GM21528 (cell line): ENCODE data around the gene OR6A2.
"Not testable (repeated sequence)": the region's sequence is repeated elsewhere in the genome, so short reads cannot be mapped to it uniquely, and the experiment has no call there.

ENCODE experiments used
- ATAC-seq: cut with Tn5 transposase; IDR thresholded peaks from one replicate; pipeline ENCODE4 v1.9.1; 2021; ENCODE audit warnings: mild to moderate bottlenecking, moderate library complexity; ENCODE audit not compliant: unreplicated experiment, low FRiP score

The OR6A2 gene

DNA sequence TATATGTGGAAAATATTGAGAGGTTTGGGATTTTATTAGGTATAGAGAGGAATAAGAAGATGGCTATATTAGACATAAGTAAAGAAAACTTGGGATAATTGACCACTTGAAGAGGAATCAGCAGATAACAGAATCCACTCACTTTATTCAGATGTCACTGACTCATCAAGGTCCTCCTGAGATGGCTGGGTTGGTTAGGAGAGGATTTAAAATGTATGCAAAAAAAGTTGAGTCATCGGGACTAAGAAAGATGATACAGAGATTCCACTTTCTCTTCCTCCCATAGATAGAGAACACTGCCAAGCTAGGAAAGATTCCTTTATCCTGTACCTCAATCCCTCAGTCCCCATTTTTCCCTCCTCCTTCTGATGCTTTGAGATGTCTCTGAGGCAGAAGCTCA is at the start of gene OR6A2:
OR6A2 (minus strand) TSS at position 288 of the 400 bp plus-strand sequence. CDS start 3,981 bp downstream, outside the sequence.
- no peak for ATAC-seq

DNA sequence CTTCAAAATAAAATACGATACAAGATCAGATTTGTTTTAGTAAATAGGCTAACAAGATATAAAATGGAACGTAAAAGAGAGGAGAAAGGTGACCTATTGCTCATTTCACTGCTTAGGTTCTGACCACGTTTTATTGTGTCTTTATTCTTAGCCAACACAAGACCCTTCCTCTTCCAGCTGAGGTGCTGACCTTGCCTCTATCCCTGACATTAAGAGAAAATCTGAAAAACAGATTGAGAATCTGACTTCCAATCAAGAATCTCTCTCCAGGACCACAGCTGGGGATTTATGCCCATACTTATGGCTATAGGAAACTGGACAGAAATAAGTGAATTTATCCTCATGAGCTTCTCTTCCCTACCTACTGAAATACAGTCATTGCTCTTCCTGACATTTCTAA is 45.9 kb upstream of the OR6A2 start, which contains the start of gene OR10A5:
OR10A5 (plus strand) TSS at position 301 of the 400 bp plus-strand sequence; CDS start at position 301, 0 bp downstream.
- no peak for ATAC-seq

DNA sequence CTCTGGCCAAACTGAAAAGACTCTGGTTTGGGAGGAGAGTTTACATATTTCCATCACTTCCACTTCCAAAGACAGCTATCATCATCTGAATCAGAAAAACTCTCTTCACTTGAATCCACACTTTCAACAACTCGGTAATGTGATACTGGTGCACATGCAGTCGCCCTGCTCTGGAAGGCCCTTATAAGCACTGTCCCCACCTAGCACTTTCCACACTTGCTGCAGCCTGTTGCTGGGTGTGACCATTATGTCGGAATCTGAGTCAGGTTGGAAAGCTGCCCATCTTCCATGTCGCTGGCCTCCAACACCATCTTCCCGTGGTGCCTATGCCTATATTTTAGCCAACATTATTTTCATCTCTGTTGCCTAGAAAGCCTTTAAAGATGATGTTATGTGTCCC is 44.9 kb upstream of the OR6A2 start:
- no peak for ATAC-seq

DNA sequence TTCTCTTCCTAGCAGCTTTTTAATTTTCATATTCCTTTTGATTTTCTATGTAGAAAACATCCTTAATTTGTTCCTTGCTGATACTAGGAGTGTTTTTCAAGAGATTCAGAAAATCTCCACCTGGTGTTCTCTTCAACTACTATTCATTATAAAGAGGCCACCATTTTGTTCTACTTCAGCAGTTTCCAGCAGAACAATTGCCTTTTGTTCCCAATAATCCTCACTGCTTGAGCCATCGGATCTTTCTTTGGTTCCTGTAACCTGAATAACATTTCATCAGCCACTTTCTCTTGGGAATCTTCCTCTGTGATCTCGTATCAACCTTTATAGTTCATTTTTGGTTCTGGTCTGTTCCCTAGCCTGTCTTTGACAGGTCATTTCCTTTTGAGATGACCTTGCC is 44.2 kb upstream of the OR6A2 start:
- ATAC-seq = no peak

DNA sequence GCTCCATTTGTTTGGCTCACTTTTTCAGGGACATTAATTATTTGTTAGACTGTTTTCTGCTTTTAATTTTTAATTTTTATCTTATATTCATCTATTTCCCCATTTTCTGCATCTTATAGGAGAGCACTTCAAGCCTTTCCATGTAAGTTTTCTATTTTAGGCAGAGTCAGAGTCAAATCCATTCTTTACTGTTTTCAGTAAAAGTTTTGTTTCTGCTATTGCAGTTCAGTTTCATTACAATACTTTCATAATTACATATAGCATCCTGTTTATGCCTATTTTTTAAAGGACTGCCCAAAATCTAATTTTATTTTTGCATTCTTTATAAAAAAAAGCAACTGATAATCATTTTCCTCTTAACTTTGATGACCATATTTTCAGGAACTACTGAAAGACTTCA is 42.2 kb upstream of the OR6A2 start:
- no peak for ATAC-seq

DNA sequence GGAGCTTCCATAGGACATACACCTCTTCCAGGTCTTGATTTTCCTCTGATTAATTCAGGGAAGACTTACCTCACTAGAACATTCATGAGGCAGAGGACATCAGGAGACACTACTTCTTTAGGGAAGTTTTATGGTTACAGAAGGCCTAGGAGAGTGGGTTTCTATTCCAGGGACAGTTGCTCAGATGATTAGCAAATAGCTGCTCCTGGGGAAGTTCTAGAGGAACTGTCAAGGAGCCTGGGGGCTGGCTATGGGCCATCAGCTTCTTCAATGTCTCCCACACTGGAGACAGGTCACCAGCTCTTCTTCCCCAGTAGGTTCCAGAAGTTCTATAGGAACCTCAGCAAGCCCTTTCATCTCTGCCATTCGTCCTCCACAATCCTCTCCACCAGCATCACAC is 34.5 kb upstream of the OR6A2 start:
- ATAC-seq = no peak

DNA sequence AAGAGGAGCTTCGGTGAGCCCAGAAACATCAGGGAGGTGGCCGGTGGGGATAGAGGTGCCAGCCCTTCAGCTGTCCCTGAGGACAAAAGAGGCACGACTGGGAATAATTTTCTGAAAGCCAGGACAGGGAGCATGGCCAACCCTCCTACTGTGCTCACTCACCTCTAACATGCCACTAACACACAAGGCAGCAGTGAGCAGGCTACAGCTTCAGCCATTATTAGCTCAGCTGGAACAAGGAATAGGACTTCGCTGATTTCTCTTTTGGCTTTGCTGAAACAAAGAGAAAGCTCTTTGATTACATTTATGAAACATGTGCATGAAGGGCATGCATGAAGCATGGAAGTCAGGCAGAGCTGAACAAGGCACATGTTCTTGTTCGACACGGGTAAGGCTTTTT is 33.9 kb upstream of the OR6A2 start:
- no peak for ATAC-seq

DNA sequence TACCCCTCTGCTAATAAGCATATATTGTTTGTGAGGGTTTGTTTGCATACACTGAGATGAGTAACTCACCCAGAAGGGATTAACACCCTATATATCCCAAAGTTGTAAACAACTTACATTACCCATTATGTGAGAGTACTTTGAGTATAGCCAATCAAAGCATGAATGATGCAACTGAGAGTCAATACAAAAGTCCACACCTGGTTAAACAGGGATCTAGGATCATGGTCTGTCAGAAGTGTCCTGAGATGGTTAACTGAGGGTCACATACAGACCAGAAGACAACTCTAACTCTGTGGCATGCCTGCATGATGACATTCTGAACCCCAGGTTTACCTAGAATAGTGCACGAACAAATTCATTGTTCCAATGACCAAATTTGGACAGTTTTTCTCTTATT is 28.6 kb upstream of the OR6A2 start:
- ATAC-seq = no peak

DNA sequence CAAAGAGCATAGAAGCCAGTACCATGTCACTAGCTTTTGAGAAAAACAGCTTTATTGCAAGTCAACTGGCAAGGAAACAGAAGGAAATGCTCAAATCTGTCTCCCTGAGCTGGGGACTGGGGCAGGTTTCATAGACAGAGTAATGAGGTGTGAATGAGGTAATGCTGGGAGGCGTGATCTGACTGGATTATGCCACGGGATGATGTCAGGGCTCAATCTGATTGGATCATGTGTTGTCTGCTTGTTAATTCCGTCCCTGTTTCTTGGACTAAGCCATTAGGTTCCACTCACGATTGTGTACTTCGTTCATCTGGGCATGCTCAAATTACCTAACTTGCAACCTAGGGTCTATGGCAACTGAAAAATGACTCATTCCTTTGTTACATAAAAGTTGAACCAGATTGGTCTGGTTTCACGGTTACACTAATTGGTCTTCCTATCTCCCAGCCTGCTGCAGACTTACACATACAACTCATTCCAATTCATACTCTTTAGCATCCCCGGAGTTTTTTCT is 25.8 kb upstream of the OR6A2 start:
- no peak for ATAC-seq

DNA sequence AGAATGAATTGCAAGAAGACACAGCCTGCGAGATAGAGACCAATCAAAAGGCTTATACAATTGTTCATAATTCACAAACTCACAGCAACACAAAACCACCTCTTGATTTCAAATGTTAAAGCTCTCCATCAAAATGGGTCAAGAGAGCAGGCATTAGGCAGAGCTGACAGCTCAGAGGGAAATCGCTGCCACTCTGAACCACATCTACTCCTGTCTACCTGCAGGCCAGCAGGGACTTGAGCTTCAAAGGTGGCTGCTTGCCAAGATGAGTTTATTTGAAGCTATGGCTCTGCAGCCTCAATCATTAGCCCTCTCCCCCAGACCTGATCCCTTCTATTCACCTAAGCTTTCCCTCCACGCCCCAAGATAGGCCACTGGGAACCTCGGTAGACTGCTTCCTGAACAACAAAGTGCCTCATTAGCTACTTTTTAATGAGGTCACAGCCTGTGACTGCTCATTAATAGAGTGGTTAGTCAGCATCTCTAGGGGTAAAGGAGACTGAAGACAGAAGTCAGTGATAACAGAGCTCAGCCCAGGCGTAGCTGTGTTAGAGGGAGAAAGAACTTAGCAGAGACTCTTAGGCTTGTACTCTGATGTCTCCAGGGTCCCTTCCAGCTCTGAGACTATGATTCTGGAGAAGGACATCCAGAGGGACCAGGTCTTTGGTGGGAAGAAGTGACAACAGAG is 24.8 kb upstream of the OR6A2 start:
- ATAC-seq = no peak

DNA sequence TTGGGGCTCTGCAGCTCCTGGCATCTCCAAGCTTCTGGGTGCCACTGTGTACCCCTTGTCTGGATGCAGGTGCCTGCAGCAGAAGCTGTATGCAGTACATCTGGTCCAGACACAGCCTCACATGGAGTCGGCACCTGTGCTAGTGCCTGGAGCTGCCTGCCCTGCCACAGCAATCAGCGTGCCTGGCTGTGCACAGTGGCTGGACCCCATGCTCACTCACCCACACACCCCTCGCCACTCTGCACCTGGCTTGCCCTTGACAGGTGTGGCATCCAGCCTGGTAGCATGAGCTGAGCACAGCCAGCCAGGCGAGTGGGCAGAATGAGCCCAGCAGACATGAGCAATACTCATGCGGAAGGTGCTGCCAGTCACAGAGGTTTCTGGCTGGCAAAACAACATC is 19.5 kb upstream of the OR6A2 start:
- ATAC-seq = no peak

DNA sequence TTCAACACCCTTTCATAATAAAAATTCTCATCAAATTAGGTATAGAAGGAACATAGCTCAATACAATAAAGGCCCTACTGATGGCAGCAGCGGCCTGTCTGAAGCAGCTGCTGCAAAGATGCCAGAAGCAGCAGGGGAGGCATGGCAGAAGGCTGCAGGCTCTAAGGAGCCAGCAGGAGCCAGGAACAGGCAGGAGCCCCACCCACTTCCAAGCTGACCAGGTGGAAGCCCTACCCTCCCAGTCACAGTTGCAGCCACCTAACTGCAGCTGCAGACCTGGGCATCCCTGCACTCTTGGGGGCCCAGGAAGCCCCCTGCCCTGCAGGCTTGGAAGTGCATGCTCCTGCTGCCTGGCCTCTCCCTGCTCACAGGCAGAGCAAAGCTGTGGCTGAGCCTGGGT is 18.2 kb upstream of the OR6A2 start:
- no peak for ATAC-seq

DNA sequence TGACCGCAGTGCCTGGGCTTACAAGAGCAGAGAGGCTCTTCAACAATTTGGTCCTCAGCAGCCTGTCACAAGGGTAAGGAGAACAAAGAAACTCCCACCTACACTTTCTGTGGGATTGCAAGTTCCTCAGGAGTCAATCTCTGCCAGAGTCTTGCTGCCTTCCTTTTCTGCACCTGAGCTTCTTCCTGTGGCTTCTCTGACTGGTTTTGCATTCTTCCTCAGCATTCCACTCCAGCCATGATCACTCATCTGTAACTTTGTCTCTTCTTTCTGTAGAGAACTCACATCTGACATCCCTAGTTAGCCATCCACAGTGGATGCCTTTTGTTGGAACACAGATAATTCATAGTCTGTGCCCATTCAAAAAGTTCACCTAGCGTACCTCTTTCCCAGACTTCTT is 14.2 kb upstream of the OR6A2 start:
- no peak for ATAC-seq

DNA sequence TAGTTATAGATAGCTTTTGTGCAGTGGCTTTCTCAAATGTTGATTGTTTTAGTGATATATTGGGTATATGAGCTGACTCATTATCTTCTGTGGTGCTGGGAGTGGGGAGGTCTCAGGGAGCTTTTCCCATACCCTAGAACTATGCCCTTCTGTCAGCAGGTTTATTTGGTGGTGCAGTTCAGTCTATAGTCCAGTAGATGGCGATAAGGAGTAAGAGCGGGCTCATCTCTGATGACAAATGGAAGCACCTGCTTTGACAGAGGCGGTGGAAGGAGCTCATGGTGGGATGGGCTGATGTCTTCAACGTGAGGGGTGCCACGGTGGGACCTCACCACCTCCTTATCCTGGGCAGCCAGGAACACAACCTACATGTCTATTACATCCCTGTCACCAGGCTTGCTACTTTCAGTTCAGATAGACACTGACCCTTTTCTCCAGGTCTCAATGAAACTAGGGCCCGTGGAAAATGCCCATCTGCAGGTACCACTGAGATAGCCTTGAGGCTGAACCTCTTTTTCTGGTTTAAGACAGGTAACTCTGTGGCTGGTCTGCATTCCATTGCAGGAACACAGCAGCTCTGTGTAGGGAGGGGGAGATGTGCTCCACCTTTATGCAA is 13.0 kb upstream of the OR6A2 start:
- ATAC-seq = peak; percentile 74

DNA sequence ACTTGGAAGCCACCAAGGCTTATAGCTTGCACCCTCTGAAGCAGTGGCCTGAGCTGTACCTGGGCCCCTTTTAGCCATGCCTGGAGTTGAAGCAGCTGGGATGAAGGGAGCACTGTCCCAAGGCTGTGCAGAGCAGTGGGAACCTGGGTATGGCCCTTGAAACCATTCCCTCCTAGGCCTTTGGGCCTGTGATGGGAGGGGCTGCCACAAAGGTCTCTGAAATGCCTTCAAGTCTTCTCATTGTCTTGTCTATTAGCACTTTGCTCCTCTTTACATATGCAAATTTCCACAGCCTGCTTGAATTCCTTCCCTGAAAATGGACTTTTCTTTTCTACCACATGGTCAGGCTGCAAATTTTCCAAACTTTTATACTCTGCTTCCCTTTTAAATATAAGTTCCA is 1.6 kb upstream of the OR6A2 start:
- not testable (repeated sequence) for ATAC-seq

DNA sequence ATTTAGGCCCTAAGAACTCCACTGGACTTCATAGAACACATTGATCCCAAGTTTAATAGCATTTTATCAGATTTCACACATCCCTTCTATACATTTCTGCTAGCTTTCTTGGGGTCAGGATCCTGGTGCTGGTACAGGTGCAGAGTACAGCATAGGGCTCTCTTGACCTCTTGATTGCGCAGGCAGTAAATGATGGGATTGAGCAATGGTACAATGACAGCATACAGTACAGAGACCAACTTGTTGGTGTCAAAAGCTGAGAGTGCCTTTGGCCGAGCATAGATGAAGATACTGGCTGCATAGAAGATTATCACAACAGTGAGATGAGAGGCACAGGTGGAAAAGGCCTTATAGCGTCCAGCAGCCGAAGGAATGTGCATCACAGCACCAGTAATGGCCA is 4.8 kb downstream of the OR6A2 start:
- no peak for ATAC-seq

DNA sequence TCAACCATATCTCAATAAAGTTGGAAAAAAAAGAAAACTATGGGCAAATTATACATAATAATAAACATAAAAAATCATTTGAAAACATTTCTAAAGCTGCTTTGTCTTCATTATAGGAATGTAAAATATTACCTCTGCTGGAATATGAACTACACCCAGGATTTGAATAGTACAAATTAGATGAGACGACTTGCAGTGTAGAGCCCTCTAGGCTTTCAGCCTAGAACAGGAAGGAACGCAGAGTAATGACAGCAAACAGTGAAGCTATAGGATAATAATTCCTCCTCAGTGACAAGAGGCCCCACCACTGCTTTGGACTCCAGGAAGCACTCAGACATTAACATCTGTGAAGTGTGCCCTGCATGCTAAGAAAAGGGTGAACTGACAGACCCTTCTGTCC is 8.9 kb downstream of the OR6A2 start:
- no peak for ATAC-seq

DNA sequence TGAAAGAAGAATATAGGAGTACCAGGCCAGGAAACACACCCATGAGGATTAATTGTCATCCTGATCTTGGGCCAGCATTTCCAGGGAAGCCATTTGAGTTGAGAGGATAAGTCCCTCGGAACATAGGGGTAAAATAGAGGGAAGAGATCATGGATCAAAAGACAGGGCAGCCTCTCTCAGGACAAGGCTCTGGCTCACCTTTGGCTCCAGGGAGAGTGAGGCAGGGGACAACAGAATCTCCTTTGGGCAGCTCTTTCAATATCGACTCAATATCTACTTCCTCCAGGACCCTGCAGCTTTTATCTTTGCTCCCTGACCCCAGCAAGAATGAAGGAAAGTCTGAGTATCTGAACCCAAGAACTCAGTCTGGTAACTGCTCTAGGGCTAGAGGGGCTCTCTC is 16.8 kb downstream of the OR6A2 start, which contains the start of gene OR2AG1:
OR2AG1 (plus strand) TSS at position 301 of the 400 bp plus-strand sequence. CDS start 2,018 bp downstream, outside the sequence.
- no peak for ATAC-seq

DNA sequence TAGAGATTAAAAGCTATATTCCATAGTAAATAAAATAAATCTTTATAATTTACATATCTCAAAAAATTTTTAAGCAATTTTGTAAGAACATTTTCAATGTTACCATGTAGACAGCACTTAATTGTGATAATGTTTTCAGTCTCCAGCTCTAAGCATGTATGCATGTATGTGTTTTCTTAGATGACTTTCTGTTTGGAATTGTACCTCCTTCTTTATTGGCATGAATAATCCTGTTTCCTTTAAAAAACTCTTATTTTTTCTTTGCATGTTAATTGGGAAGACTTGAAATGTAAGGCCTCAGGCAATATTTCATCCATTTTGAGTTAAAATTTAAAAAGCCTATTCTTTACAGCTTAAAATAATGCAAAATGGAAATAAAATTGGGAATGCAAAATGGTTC is 18.7 kb downstream of the OR6A2 start:
- ATAC-seq = no peak

DNA sequence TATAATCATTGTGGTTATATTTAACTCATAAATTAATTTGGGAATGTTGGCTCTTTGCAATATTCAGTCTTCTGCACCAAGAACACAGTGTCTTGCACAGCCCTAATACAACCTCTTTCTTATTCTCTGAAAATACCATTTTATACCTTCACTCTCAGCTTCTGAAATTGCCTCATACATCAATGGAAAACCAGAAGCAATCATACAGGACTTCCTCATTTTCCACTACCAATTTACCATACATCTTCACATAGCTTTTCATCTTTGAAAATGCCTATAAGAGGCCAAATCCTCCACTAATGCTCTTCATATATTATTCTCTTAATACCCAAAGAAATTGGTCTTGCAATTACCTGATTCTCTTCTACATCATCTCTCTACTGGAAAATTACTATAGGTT is 21.0 kb downstream of the OR6A2 start:
- no peak for ATAC-seq

DNA sequence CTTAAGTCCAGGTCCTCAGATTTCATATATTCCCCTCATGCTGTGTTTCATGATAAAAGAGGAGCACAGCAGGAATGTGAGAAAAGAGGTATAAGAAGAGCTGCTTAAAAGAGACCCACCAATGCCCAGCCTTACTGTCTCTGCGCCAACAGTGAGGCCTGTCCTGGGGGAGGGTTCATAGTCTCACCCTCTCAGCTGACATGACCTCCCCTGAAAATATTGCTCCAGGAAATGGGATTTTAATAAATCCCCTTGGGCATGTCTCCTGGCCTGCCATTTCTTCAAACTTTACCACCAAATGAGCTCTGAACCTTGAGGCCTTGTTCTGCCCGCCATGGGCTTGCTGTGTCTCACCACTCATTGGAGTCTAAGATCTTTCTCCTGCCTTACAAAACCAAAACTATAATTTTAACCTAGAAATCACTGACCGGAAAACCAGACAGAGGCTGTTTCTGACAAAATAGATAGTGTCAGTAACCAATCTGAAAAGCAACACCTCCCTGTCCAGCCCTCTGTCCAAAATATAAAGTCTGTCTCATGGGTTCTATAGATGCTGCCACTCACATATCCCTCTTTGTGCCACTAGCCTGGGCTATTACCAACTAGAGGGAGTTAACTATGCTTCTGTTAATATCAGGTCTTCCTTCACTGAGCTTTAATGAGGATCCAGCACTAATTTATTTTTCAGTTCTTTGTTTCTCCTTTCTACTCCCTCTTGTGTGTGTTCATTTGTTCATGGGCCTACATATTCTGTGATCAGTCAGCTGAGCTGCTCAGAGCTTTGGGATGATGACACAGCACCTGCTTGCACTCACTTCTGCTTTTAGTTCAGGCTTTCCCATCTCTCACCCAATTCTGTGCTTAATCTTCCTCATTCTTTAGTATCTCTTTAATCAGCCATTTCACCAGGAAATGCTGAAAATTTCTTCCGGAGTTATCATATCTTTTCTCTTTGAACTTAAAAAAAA is 27.3 kb downstream of the OR6A2 start, which contains the start of gene OR2AG2:
OR2AG2 (minus strand) TSS at position 51 of the 968 bp plus-strand sequence. CDS start 3,019 bp downstream, outside the sequence.
- peak; percentile 93 for ATAC-seq
